DND-41 (cell line): ENCODE results near the gene TNFSF9.

Experiments
- EZH2 ChIP-seq: IDR thresholded peaks from 3 replicates; pipeline ENCODE4 v1.6.1; 2012; ENCODE audit warnings: borderline replicate concordance, low read depth, mild to moderate bottlenecking, moderate library complexity, low read length, inconsistent platforms; ENCODE audit not compliant: severe bottlenecking
- TF ChIP-seq, protein P1 (sequence below): IDR thresholded peaks from 2 replicates; pipeline ENCODE4 v1.5.1; 2012; ENCODE audit warnings: borderline replicate concordance, low read length, moderate library complexity, mild to moderate bottlenecking; ENCODE audit not compliant: poor library complexity, severe bottlenecking; ENCODE audit errors: extremely low read depth

DNA sequence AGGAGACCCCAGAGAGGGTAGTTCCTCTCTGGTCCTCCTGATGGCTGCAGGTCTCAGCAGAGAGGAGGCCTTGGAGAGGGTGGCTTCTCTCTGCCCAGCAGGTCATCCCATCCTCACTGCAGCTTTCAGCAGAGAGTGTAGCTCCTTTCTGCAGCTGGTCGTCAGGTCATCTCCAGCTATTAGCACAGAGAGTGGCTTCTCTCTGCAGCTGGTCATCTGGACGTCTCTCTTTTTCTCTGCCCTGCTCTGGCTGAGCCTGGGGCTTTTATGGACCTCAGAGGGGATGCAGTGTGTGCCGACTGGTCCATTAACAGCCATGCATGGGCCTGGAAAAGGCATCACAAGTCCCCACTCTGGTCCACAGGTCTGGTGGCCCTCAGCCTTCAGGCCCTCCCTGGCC lies 20.3 kb downstream of the TNFSF9 start:
- TF ChIP-seq, protein P1, sequence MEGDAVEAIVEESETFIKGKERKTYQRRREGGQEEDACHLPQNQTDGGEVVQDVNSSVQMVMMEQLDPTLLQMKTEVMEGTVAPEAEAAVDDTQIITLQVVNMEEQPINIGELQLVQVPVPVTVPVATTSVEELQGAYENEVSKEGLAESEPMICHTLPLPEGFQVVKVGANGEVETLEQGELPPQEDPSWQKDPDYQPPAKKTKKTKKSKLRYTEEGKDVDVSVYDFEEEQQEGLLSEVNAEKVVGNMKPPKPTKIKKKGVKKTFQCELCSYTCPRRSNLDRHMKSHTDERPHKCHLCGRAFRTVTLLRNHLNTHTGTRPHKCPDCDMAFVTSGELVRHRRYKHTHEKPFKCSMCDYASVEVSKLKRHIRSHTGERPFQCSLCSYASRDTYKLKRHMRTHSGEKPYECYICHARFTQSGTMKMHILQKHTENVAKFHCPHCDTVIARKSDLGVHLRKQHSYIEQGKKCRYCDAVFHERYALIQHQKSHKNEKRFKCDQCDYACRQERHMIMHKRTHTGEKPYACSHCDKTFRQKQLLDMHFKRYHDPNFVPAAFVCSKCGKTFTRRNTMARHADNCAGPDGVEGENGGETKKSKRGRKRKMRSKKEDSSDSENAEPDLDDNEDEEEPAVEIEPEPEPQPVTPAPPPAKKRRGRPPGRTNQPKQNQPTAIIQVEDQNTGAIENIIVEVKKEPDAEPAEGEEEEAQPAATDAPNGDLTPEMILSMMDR, result no peak
- TF ChIP-seq EZH2, result no peak
